ENCODE measurements around the gene RPS6KA4.

GRCh38 chr11:64339286-64339685, 19.7 kb upstream of the RPS6KA4 start:
- TF ChIP-seq POLR2A (IDR thresholded peaks at IDR 0.05; ENCODE audit: low read depth, low read length) (no peak), TAF1 (IDR thresholded peaks at IDR 0.05; ENCODE audit: borderline replicate concordance, low read depth, low read length) (no peak), POLR2AphosphoS5 (IDR thresholded peaks at IDR 0.05; ENCODE audit: low read depth, low read length) (no peak)
